Stromal cell of bone marrow (primary cell): ENCODE measurements around the gene MROH7.

Source experiments
- DNase-seq: peaks from one replicate; pipeline ENCODE4 v3.0.0-alpha.2; 2012; ENCODE audit warnings: low read depth

MROH7 gene

DNA sequence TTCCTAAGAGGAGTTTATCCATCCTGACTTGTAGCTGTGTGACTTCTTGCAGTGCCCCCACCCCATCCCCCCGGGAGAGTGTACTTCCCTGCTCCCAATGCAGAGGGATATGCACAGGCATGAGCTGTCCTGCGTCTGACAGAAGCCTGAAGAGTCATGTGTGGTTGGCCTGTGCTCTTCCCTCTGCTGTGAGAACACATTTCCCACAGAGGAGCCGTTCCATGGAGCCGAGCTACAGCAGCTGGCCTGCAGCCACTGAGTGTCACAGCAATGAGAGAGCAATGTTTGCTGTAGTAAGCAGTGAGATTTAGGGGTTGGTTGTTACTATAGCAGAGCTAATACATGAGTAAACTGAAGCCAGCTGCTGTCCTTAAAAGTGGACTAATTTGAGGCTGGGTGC is 100.7 kb downstream of the MROH7 start:
- no peak for DNase-seq

DNA sequence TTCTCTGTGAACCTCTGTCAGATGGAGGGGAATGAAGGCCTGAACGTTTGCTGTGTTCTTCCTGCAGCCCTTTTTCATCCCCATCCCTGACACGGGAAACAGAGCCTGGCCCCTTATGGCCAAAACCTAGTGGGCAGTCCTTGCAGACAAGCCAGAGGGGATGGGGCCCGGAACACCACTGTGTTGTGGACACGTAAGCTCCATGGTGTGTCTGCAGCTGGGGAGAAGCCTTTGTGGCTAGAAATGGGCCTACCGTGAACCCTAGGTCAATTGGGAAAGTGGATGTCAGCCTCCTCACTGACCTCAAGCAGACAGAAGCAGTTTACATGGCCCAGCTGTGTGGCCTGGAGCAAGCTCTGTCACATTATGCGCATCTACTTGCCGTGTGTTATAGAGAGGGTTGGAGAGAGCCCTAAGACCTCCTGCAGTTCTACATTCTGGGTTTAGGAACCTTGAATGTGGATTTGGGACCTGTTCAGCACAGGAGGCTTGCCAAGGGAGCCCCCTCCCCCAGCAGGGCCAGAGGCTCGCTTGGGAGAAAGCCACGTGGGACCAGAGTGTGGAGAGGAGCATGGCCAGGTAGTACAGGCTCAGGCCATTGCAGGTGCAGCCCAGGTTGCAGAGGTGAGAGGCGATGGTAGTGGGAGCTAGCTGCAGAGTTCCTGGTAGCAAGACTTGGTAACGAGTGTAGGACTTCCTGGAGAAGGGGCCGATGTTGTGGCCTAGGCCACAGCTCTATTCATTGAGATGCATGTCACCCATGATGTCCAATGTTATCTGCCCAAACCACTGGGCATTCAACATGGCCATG is 102.0 kb downstream of the MROH7 start:
- DNase-seq = no peak

DNA sequence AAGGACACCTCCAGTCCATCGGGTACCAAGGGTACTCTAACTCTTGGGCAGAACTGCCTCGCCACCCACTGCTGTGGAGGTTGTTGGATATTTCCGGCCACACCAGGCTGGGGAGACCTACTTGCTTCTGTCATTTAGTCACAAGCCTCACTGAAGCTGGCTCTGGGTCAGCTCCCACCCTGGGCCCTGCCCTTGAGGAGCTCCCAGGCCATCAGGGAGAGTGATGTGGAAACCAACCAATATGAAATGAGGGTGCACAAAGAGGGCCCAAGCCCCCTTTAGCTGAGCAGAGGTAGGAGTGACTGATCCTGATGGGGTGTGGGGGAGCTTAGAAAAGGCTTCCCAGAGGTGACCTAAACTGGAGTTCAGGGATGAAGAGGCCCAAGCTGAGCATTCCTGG is 103.1 kb downstream of the MROH7 start:
- DNase-seq = no peak

DNA sequence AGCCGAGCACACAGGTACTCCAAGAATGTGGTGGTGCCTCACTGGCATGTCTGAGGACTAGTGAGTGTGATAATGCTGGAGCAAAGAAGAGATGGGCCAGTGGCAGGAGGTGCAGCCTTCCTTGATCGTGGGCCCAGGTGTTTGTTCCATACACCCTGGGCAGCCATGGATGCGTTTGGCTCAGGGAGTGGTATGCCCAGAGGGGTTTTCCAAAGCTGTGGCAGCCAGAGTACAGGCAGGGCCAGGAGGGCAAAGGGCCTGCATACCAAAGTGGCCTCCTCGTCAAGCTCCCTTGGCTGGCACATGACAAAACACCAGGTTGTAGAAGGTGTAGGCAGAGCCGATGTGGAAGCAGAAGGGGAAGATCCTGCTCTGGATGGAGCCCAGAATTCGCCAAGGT is 103.7 kb downstream of the MROH7 start:
- no peak for DNase-seq

DNA sequence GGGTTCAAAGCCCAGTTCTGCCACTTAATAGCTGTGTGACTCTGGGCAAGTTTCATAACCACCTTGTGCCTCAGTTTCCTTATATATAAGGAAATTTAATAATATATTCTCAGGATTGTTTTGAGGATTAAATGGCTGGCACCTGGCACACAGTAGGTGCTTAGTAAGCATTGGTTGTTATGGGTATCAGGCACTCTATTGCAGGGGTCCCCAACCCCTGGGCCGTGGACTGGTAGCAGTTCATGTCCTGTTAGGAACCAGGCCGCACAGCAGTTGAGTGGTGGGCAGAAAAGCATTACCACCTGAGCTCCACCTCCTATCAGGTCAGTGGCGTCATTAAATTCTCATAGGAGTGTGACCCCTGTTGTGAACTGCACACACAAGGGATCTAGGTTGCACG is 104.3 kb downstream of the MROH7 start:
- DNase-seq = no peak

DNA sequence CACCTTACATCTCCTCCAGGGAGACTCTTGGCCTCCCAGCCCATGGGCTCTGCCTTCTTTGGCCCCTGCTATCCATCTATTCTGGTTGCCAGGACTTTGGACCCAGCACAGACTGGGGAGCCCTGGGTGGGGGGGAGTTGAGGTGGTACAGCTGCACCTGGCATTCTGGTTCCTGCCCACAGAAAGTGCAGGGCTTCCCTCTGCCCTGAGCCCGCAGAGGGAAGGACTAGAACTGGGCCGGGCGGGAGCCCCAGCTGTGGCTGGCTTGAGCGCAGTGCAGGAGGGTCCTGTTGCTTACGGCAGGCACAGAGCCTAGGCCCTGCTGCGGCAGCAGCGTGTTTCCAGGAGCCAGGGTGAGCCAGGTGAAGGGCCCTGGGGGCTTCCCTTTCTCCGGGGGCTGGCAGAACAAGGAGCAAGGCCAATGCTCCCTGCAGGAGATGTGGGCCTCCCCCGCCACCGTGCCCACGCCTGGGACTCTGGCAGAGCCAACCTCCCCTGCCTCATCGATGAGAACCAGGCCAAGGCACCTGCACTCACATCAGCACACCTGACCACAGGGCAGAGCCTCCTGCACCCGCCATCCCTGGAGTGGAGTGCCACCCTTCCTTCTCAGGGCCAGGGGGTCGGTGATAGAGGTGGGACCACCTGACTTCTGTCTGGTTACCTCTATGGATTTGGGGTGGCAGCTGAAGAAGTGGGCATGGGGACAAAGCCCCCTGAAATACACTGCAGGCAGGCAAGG is 106.7 kb downstream of the MROH7 start:
- DNase-seq = no peak

DNA sequence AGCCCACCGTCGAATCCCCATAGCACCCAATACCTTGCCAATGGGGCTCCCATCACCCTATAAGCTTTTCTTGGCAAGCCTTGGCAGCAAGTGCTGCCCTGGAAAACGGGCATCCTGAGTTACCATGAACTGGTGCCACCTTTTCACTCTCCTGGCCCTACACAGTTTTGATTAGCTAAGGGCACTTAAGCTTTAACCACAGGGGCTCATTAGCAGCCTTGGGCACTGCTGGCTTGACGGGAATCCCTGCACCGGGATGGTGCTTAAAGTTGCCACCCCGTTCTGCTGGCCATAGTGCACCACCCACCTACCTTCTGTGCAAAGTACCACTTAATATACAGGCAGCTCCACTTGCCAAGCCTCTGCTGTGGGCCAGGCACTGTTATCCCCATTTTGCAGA is 109.0 kb downstream of the MROH7 start:
- no peak for DNase-seq

DNA sequence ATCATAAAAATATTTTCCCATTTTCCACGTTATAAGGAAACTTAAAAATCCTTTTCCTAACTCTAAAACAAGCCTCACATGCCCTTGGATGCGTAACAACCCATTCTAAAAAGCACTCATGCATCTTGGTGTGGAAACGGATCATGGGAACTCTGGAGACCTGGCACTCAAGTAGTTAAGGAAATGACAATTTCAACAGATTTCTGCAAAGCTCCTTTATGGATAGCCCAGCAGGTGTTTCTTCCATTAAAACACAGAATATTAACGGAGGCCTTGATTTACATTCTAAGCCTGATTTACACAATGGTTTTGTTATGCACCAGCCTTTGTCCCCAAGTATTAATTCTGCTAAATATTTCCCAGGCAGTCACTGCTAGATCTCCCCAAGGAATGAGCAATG is 109.8 kb downstream of the MROH7 start:
- no peak for DNase-seq

DNA sequence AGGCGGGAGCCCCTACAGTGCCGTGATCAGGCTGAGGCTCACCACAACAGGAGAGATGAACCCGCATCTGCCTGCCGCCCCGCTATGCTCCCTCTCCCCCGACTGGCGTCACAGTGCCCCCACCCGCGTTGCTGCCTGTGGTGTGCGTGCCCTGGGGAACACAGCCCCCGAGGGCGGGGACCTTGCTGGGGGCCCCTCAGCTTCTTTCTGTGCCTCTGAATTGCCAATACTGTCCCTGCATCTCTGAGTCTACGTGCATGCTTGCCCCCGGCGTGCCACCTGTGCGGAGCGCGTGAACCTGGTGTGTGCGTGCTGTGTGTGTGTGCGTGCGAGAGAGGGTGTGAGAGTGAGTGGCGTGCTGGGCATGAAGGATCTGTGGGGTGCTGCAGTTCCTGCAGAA is 112.5 kb downstream of the MROH7 start:
- DNase-seq = no peak

DNA sequence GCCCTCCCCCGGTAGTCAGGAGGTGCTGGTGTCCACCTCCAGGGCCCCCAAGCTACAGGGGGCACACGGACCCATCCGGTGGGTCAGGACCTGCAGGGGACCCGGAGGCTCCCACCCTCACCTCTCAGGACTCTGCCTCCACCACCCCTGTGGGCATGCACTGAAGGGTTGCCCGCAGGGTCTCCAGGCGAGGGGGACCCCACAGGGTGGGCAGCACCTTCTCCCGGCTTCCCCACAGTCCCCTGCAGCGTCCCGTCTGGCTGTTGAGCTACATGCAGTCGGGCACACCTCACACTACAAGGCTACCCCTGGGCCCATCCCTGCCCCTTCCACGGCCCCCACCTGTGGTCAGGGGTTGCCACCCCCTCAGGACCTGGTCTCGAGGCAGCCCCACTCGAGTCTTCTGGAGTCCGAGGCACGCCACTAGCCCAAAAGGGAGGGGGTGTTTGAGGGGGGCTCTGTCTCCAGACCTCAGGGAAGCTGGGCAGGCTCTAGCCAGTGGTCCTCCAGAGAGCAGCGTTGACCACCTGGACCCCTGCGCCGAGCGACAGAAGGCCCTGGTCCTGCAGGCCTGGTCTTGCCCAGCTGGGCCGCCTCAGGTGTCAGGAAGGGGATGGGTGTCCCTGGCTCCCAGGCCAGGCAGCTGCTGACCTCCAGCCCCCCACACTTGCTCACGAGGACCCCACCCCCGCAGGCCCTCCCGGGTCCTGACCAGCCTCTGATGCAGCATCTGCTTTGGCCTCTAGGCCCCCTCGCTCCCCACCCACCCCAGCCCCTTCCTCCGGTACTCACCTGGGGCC is 113.1 kb downstream of the MROH7 start:
- DNase-seq = no peak

DNA sequence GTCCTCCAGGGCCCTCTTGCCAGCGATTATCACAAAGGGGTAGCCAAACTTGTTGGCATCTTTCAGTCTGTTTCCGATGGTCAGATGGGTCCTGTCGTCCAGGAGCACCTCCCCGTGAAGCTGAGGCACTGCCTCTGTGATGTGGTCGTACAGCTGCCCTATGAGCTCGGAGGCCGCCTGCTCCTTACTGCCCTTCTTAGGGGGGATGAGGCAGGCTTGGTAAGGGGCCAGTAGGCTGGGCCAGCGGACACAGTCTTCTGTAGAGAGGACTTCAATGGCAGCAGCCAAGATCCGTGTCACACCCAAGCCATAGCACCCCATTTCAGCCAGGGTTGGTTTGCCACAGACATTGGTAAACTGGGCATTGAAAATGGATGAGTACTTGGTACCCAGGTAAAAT is 116.2 kb downstream of the MROH7 start:
- DNase-seq = no peak

DNA sequence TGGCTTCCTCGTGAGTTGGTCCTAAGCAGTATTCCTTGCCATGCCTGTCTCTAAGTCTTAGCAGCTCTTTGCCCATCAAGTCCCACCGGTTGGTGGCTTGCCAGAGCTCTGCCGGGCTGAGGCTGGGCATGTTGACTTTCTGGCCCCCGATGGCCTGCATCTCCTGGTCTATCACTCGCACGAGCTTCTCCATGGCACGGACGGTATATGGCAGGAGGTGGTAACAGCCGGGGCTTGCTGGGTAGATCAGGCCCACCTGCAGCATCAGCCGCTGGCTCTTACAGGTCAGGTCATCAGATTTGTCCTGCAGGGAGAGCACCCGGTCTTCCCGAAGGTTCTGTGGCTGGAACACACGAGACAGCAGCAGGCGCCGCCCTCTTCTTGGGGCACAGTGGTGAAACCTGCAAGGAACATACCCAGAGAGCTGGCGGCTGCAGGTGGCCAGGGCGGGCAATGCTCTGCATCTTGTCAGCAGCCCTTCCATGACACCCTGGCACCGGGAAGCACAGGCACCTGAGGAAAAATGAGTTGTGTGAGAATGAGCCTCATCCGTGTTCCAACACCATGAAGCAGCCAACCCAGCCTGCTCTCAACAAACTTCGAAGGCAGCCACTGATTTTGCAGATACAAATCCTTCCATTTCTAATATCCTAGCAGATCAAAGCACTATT is 117.2 kb downstream of the MROH7 start:
- DNase-seq = no peak
